ENCODE data around the gene FAAH. TPM values are rescaled to one million over a fixed set of nuclear protein-coding genes. Genes with fewer than 3 reads are reported as not detected.
A peak's percentile ranks its signal among the peaks of the same experiment; 100 is the strongest.

FAAH gene
- polyA plus RNA-seq, 1 experiment, result 1.8 TPM

GRCh38 chr1:46442317-46443161 lies 48.4 kb downstream of the FAAH start:
- no peak for DNase-seq (ENCODE audit: low read depth)
- peaks cover 10% of the 10 kb centered on the region for H3K27me3 ChIP-seq (ENCODE audit: control insufficient read depth, insufficient read depth, low read length)
- ChIA-PET CTCF (interaction anchor here (0.7 to 8.8 kb wide), 30 partner anchors 9 to 622 kb away, joined by 3 to 139 read pairs (median 6); a partner anchor contains a TSS), POLR2A (no interaction called here)
- peak; percentile 93 for TF ChIP-seq CTCF (IDR thresholded peaks at IDR 0.05; ENCODE audit: insufficient read depth, low read depth, low read length)
- peak overlapping the region; percentile 41 for H3K4me3 ChIP-seq (ENCODE audit: low read depth, low read length)
- H3K36me3 ChIP-seq (ENCODE audit: control insufficient read depth, insufficient read depth, low read length), result no peaks in the 10 kb centered on the region

- TF ChIP-seq CTCF (IDR thresholded peaks at IDR 0.05; ENCODE audit: insufficient read depth, low read depth, low read length), result no peak
- CTCF ChIA-PET, result interaction anchor here (0.8 to 8.8 kb wide), 11 partner anchors 11 to 280 kb away, joined by 3 to 139 read pairs (median 5); a partner anchor contains a TSS
- DNase-seq (ENCODE audit: low read depth), result no peak
- POLR2A ChIA-PET, result no interaction called here
- Histone ChIP-seq H3K27me3 (ENCODE audit: control insufficient read depth, insufficient read depth, low read length) (peaks cover 26% of the 10 kb centered on the region), H3K4me3 (ENCODE audit: low read depth, low read length) (no peak overlapping the region), H3K36me3 (ENCODE audit: control insufficient read depth, insufficient read depth, low read length) (no peaks in the 10 kb centered on the region)
Measured at GRCh38 chr1:46444466-46444865, 50.3 kb downstream of the FAAH start.

- no peak for TF ChIP-seq CTCF (IDR thresholded peaks at IDR 0.05; ENCODE audit: insufficient read depth, low read depth, low read length)
- Histone ChIP-seq H3K27me3 (ENCODE audit: control insufficient read depth, insufficient read depth, low read length) (peaks cover 31% of the 10 kb centered on the region), H3K36me3 (ENCODE audit: control insufficient read depth, insufficient read depth, low read length) (no peaks in the 10 kb centered on the region), H3K4me3 (ENCODE audit: low read depth, low read length) (no peak overlapping the region)
- DNase-seq (ENCODE audit: low read depth), result no peak
- POLR2A ChIA-PET, result no interaction called here
- CTCF ChIA-PET, result interaction anchor here (0.7 to 8.8 kb wide), 16 partner anchors 8 to 279 kb away, joined by 3 to 139 read pairs (median 6); a partner anchor contains a TSS
Measured at GRCh38 chr1:46445773-46446256, 51.7 kb downstream of the FAAH start.

GRCh38 chr1:46446646-46447498 lies 52.8 kb downstream of the FAAH start:
- ChIA-PET POLR2A (no interaction called here), CTCF (interaction anchor here (0.5 to 8.8 kb wide), 40 partner anchors 9 to 871 kb away, joined by 3 to 139 read pairs (median 5); partner anchors contain the start of gene MKNK1)
- no peak for DNase-seq (ENCODE audit: low read depth)
- TF ChIP-seq CTCF (IDR thresholded peaks at IDR 0.05; ENCODE audit: insufficient read depth, low read depth, low read length), result peak; percentile 94
- H3K36me3 ChIP-seq (ENCODE audit: control insufficient read depth, insufficient read depth, low read length), result no peaks in the 10 kb centered on the region
- H3K27me3 ChIP-seq (ENCODE audit: control insufficient read depth, insufficient read depth, low read length), result peaks cover 34% of the 10 kb centered on the region
- H3K4me3 ChIP-seq (ENCODE audit: low read depth, low read length), result no peak overlapping the region

Data from BJ (cell line).